Trophoblast cell (in vitro differentiated cells and primary cell): ENCODE data around the gene CACNG8.

Experiments
- DNase-seq, 2 donors: peaks; one replicate each; pipeline ENCODE4 v3.0.0-alpha.2; 2016
- H2AFZ ChIP-seq: 2 replicates; pipeline ENCODE4 v1.6.1; 2013; ENCODE audit warnings: low read length, moderate library complexity, mild to moderate bottlenecking; ENCODE audit not compliant: insufficient read depth, poor library complexity
- H2AK5ac ChIP-seq: 2 replicates; pipeline ENCODE4 v1.6.1; 2013; ENCODE audit warnings: mild to moderate bottlenecking, low read length
- H2BK120ac ChIP-seq: 2 replicates; pipeline ENCODE4 v1.6.1; 2013; ENCODE audit warnings: low read length, mild to moderate bottlenecking, moderate library complexity; ENCODE audit not compliant: insufficient read depth, poor library complexity
- H2BK12ac ChIP-seq: 2 replicates; pipeline ENCODE4 v1.6.1; 2013; ENCODE audit warnings: mild to moderate bottlenecking, low read length, moderate library complexity
- H2BK5ac ChIP-seq: 2 replicates; pipeline ENCODE4 v1.6.1; 2013; ENCODE audit warnings: low read length, low read depth, moderate library complexity, mild to moderate bottlenecking; ENCODE audit not compliant: poor library complexity
- H3K14ac ChIP-seq: 2 replicates; pipeline ENCODE4 v1.6.1; 2013; ENCODE audit warnings: mild to moderate bottlenecking, low read length
- H3K18ac ChIP-seq: 2 replicates; pipeline ENCODE4 v1.6.1; 2013; ENCODE audit warnings: mild to moderate bottlenecking, low read length
- H3K23ac ChIP-seq: 2 replicates; pipeline ENCODE4 v1.6.1; 2013; ENCODE audit warnings: low read length
- H3K27ac ChIP-seq: 2 replicates; pipeline ENCODE4 v1.5.1; 2013; ENCODE audit warnings: low read depth, mild to moderate bottlenecking, inconsistent platforms, low read length, moderate library complexity
- H3K27me3 ChIP-seq: 2 replicates; pipeline ENCODE4 v1.6.1; 2013; ENCODE audit warnings: inconsistent platforms, mild to moderate bottlenecking, low read length, moderate library complexity; ENCODE audit not compliant: insufficient read depth
- H3K36me3 ChIP-seq, 2 experiments: 1 replicate in 1 of 2; 2 replicates in 1 of 2; pipeline ENCODE4 v1.6.1; 2013; ENCODE audit warnings: low read length in 2 of 2, mild to moderate bottlenecking in 2 of 2, moderate library complexity in 1 of 2; ENCODE audit not compliant: insufficient read depth in 2 of 2, control insufficient read depth in 1 of 2
- H3K4ac ChIP-seq: 2 replicates; pipeline ENCODE4 v1.6.1; 2013; ENCODE audit warnings: low read depth, mild to moderate bottlenecking, low read length, moderate library complexity
- H3K4me1 ChIP-seq, 2 experiments: 1 replicate in 1 of 2; 2 replicates in 1 of 2; pipeline ENCODE4 v1.6.1; 2013; ENCODE audit warnings: low read length in 2 of 2, mild to moderate bottlenecking in 2 of 2, moderate library complexity in 1 of 2; ENCODE audit not compliant: insufficient read depth in 2 of 2, control insufficient read depth in 1 of 2
- H3K4me2 ChIP-seq: 2 replicates; pipeline ENCODE4 v1.6.1; 2013; ENCODE audit warnings: inconsistent platforms, mild to moderate bottlenecking, low read length, moderate library complexity
- H3K4me3 ChIP-seq: 2 replicates; pipeline ENCODE4 v1.5.1; 2013; ENCODE audit warnings: mild to moderate bottlenecking, low read depth, low read length, inconsistent platforms
- H3K79me1 ChIP-seq: one replicate; pipeline ENCODE4 v1.6.1; 2013; ENCODE audit warnings: low read length
- H3K79me2 ChIP-seq: 2 replicates; pipeline ENCODE4 v1.6.1; 2013; ENCODE audit warnings: low read length, mild to moderate bottlenecking; ENCODE audit not compliant: control insufficient read depth, insufficient read depth, poor library complexity
- H3K9ac ChIP-seq: 2 replicates; pipeline ENCODE4 v1.6.1; 2013; ENCODE audit warnings: mild to moderate bottlenecking, low read length
- H3K9me3 ChIP-seq: 2 replicates; pipeline ENCODE4 v1.6.1; 2013; ENCODE audit warnings: low read depth, mild to moderate bottlenecking, control low read depth, inconsistent platforms, low read length; ENCODE audit not compliant: insufficient read depth
- H4K12ac ChIP-seq: 2 replicates; pipeline ENCODE4 v1.6.1; 2013; ENCODE audit warnings: low read depth, mild to moderate bottlenecking, low read length, moderate library complexity
- H4K8ac ChIP-seq: 2 replicates; pipeline ENCODE4 v1.6.1; 2013; ENCODE audit warnings: low read depth, mild to moderate bottlenecking, low read length, moderate library complexity
- H4K91ac ChIP-seq: one replicate; pipeline ENCODE4 v1.6.1; 2013; ENCODE audit warnings: low read depth, mild to moderate bottlenecking, low read length, moderate library complexity
- WGBS: extraction: QIAGEN DNeasy Blood & Tissue Kit; methylation state at CpG from one replicate; pipeline ENCODE4 v1.1.7; 2013; ENCODE audit warnings: missing lambda C conversion rate; ENCODE audit not compliant: insufficient read length, insufficient coverage; ENCODE audit errors: extremely low coverage; 5-methylcytosine and 5-hydroxymethylcytosine counted together

Gene CACNG8

GRCh38 chr19:53978975-53979801, 16.5 kb downstream of the CACNG8 start:
- H4K12ac ChIP-seq, result no peak overlapping the region

GRCh38 chr19:53980539-53981375, 18.0 kb downstream of the CACNG8 start:
- WGBS, result no CpG with 5 or more reads among the region's 20 CpGs
- H2AFZ ChIP-seq, result no peak overlapping the region
- no peak overlapping the region for H3K4ac ChIP-seq
- no peak overlapping the region for H3K18ac ChIP-seq
- no peaks in the 10 kb centered on the region for H3K36me3 ChIP-seq
- no peak overlapping the region for H2BK12ac ChIP-seq
- H3K9ac ChIP-seq, result no peak overlapping the region
- H2AK5ac ChIP-seq, result no peak overlapping the region
- H3K4me1 ChIP-seq, result peaks cover 9 to 12% of the 10 kb centered on the region in 2 experiments
- no peaks in the 10 kb centered on the region for H3K79me2 ChIP-seq
- H3K23ac ChIP-seq, result no peak overlapping the region
- H4K8ac ChIP-seq, result no peak overlapping the region
- H3K14ac ChIP-seq, result no peak overlapping the region
- H3K9me3 ChIP-seq, result peaks cover 17% of the 10 kb centered on the region
- no peak overlapping the region for H2BK120ac ChIP-seq
- H3K4me3 ChIP-seq, result no peak overlapping the region
- no peak overlapping the region for H3K27ac ChIP-seq
- H4K12ac ChIP-seq, result no peak overlapping the region
- H3K79me1 ChIP-seq, result peaks cover 3% of the 10 kb centered on the region
- DNase-seq, result no peak
- H3K27me3 ChIP-seq, result peaks cover 27% of the 10 kb centered on the region
- H4K91ac ChIP-seq, result no peak overlapping the region
- peak overlapping the region; percentile 66 for H3K4me2 ChIP-seq
- H2BK5ac ChIP-seq, result no peak overlapping the region

More at GRCh38 chr19:53978975-53979801, 16.5 kb downstream of the CACNG8 start:
- Histone ChIP-seq H3K27me3 (peaks cover 27% of the 10 kb centered on the region), H4K91ac (no peak overlapping the region), H2AK5ac (no peak overlapping the region), H2BK5ac (no peak overlapping the region), H2BK12ac (no peak overlapping the region), H3K4me2 (peak overlapping the region; percentile 66), H3K4me3 (no peak overlapping the region), H2BK120ac (no peak overlapping the region), H3K79me2 (no peaks in the 10 kb centered on the region), H3K23ac (no peak overlapping the region), H4K8ac (no peak overlapping the region), H3K14ac (no peak overlapping the region), H3K4me1 (peaks cover 9 to 12% of the 10 kb centered on the region in 2 experiments), H3K79me1 (peaks cover 3% of the 10 kb centered on the region), H3K36me3 (no peaks in the 10 kb centered on the region), H3K4ac (no peak overlapping the region), H3K9ac (no peak overlapping the region), H3K9me3 (peaks cover 17% of the 10 kb centered on the region), H3K18ac (no peak overlapping the region), H2AFZ (no peak overlapping the region), H3K27ac (no peak overlapping the region)
- no peak for DNase-seq
- no CpG with 5 or more reads among the region's 19 CpGs for WGBS

GRCh38 chr19:53981376-53981951, 18.7 kb downstream of the CACNG8 start:
- Histone ChIP-seq H3K9me3 (peaks cover 17% of the 10 kb centered on the region), H2AK5ac (no peak overlapping the region), H3K4ac (no peak overlapping the region), H3K36me3 (no peaks in the 10 kb centered on the region), H3K27ac (no peak overlapping the region), H3K23ac (no peak overlapping the region), H3K79me1 (peaks cover 3% of the 10 kb centered on the region), H3K4me2 (no peak overlapping the region), H2BK120ac (no peak overlapping the region), H3K14ac (no peak overlapping the region), H3K4me3 (no peak overlapping the region), H2AFZ (no peak overlapping the region), H3K27me3 (peaks cover 27% of the 10 kb centered on the region), H3K79me2 (no peaks in the 10 kb centered on the region), H4K8ac (no peak overlapping the region), H4K12ac (no peak overlapping the region), H2BK5ac (no peak overlapping the region), H2BK12ac (no peak overlapping the region), H3K18ac (no peak overlapping the region), H3K4me1 (peaks cover 9 to 12% of the 10 kb centered on the region in 2 experiments), H4K91ac (no peak overlapping the region), H3K9ac (no peak overlapping the region)
- DNase-seq, result no peak
- WGBS, result no CpG with 5 or more reads among the region's 13 CpGs

- H4K8ac ChIP-seq, result no peak overlapping the region
- H2AK5ac ChIP-seq, result no peak overlapping the region
- H3K79me1 ChIP-seq, result peaks cover 3% of the 10 kb centered on the region
- no peak overlapping the region for H3K18ac ChIP-seq
- H3K79me2 ChIP-seq, result no peaks in the 10 kb centered on the region
- peaks cover 9 to 12% of the 10 kb centered on the region in 2 experiments for H3K4me1 ChIP-seq
- no peak overlapping the region for H3K14ac ChIP-seq
- DNase-seq, result no peak
- no peak overlapping the region for H2BK12ac ChIP-seq
- H3K27me3 ChIP-seq, result peaks cover 27% of the 10 kb centered on the region
- no peak overlapping the region for H3K4me3 ChIP-seq
- H4K91ac ChIP-seq, result no peak overlapping the region
- H4K12ac ChIP-seq, result no peak overlapping the region
- H2AFZ ChIP-seq, result no peak overlapping the region
- WGBS, result no CpG with 5 or more reads among the region's 62 CpGs
- H2BK5ac ChIP-seq, result no peak overlapping the region
- peaks cover 17% of the 10 kb centered on the region for H3K9me3 ChIP-seq
- H2BK120ac ChIP-seq, result no peak overlapping the region
- H3K4ac ChIP-seq, result no peak overlapping the region
- no peak overlapping the region for H3K27ac ChIP-seq
- H3K9ac ChIP-seq, result no peak overlapping the region
- no peak overlapping the region for H3K23ac ChIP-seq
- H3K36me3 ChIP-seq, result no peaks in the 10 kb centered on the region
- H3K4me2 ChIP-seq, result peak overlapping the region; percentile 51
Measured at GRCh38 chr19:53982001-53982451, 19.3 kb downstream of the CACNG8 start.
